Measurements from ENCODE around the gene KIR2DL3.
"Not testable (repeated sequence)": the region's sequence is repeated elsewhere in the genome, so short reads cannot be mapped to it uniquely, and the experiment has no call there.

The KIR2DL3 gene

GRCh38 chr19:54782916-54783315 lies 44.6 kb downstream of the KIR2DL3 start:
- POLR2A ChIA-PET; H3K36me3 ChIP-seq (ENCODE audit: control insufficient read depth in 2 of 2, insufficient read depth in 1 of 2, low read length in 2 of 2); H3K4me3 ChIP-seq (ENCODE audit: low read depth, low read length); H3K4me1 ChIP-seq (ENCODE audit: control insufficient read depth, insufficient read depth, low read length); CTCF ChIA-PET; H3K27ac ChIP-seq (ENCODE audit: extremely low read depth, low read depth, low read length); H3K9me3 ChIP-seq (ENCODE audit: control insufficient read depth, insufficient read depth, low read depth, low read length): not testable (repeated sequence)

GRCh38 chr19:54786091-54786723 lies 47.9 kb downstream of the KIR2DL3 start:
- H3K27ac ChIP-seq (ENCODE audit: extremely low read depth, low read depth, low read length); H3K36me3 ChIP-seq (ENCODE audit: control insufficient read depth in 2 of 2, insufficient read depth in 1 of 2, low read length in 2 of 2); H3K4me3 ChIP-seq (ENCODE audit: low read depth, low read length); H3K9me3 ChIP-seq (ENCODE audit: control insufficient read depth, insufficient read depth, low read depth, low read length); CTCF ChIA-PET; H3K4me1 ChIP-seq (ENCODE audit: control insufficient read depth, insufficient read depth, low read length); POLR2A ChIA-PET: not testable (repeated sequence)

GRCh38 chr19:54788154-54788553 lies 49.8 kb downstream of the KIR2DL3 start:
- H3K9me3 ChIP-seq (ENCODE audit: control insufficient read depth, insufficient read depth, low read depth, low read length); H3K4me3 ChIP-seq (ENCODE audit: low read depth, low read length); POLR2A ChIA-PET; CTCF ChIA-PET; H3K4me1 ChIP-seq (ENCODE audit: control insufficient read depth, insufficient read depth, low read length); H3K27ac ChIP-seq (ENCODE audit: extremely low read depth, low read depth, low read length); H3K36me3 ChIP-seq (ENCODE audit: control insufficient read depth in 2 of 2, insufficient read depth in 1 of 2, low read length in 2 of 2): not testable (repeated sequence)

- POLR2A ChIA-PET = no interaction called here
- CTCF ChIA-PET = no interaction called here
- TF ChIP-seq ZNF350 (tag by site-specific recombination; IDR thresholded peaks at IDR 0.05) (no peak), HOXA7 (CRISPR knock-in tag; IDR thresholded peaks at IDR 0.05; ENCODE audit: borderline replicate concordance) (no peak), ZNF24 (tag by site-specific recombination; IDR thresholded peaks at IDR 0.05) (no peak), ZNF830 (tag by site-specific recombination; IDR thresholded peaks at IDR 0.05; ENCODE audit: low read depth) (no peak), ZSCAN5A (tag by site-specific recombination; IDR thresholded peaks at IDR 0.05) (no peak), ZNF530 (tag by site-specific recombination; IDR thresholded peaks at IDR 0.05; ENCODE audit: low read depth) (no peak), KLF1 (tag by site-specific recombination; IDR thresholded peaks at IDR 0.05) (no peak), MZF1 (tag by site-specific recombination; IDR thresholded peaks at IDR 0.05; ENCODE audit: borderline replicate concordance) (no peak), ZNF18 (tag by site-specific recombination; IDR thresholded peaks at IDR 0.05) (no peak), ZNF146 (tag by site-specific recombination; IDR thresholded peaks at IDR 0.05) (no peak), ZBTB7A (tag by site-specific recombination; IDR thresholded peaks at IDR 0.05; ENCODE audit: low read depth) (no peak), PRDM1 (tag by site-specific recombination; IDR thresholded peaks at IDR 0.05) (no peak)
- Histone ChIP-seq H3K36me3 (ENCODE audit: control insufficient read depth in 2 of 2, insufficient read depth in 1 of 2, low read length in 2 of 2) (no peaks in the 10 kb centered on the region), H3K27ac (ENCODE audit: extremely low read depth, low read depth, low read length) (no peak overlapping the region), H3K9me3 (ENCODE audit: control insufficient read depth, insufficient read depth, low read depth, low read length) (no peaks in the 10 kb centered on the region), H3K4me1 (ENCODE audit: control insufficient read depth, insufficient read depth, low read length) (no peaks in the 10 kb centered on the region), H3K4me3 (ENCODE audit: low read depth, low read length) (no peak overlapping the region)
These were observed 52.4 kb downstream of the KIR2DL3 start for GRCh38 chr19:54790711-54791110.

GRCh38 chr19:54791476-54791875 lies 53.2 kb downstream of the KIR2DL3 start:
- ChIA-PET CTCF (no interaction called here), POLR2A (no interaction called here)
- no peak overlapping the region for H3K27ac ChIP-seq (ENCODE audit: extremely low read depth, low read depth, low read length)
- no peaks in the 10 kb centered on the region for H3K9me3 ChIP-seq (ENCODE audit: control insufficient read depth, insufficient read depth, low read depth, low read length)
- H3K36me3 ChIP-seq (ENCODE audit: control insufficient read depth in 2 of 2, insufficient read depth in 1 of 2, low read length in 2 of 2) = no peaks in the 10 kb centered on the region
- no peak overlapping the region for H3K4me3 ChIP-seq (ENCODE audit: low read depth, low read length)
- no peaks in the 10 kb centered on the region for H3K4me1 ChIP-seq (ENCODE audit: control insufficient read depth, insufficient read depth, low read length)
- TF ChIP-seq ZNF791 (tag by site-specific recombination; IDR thresholded peaks at IDR 0.05) (no peak), PATZ1 (tag by site-specific recombination; IDR thresholded peaks at IDR 0.05) (no peak), ZNF23 (tag by site-specific recombination; IDR thresholded peaks at IDR 0.05; ENCODE audit: borderline replicate concordance) (no peak), TSHZ1 (tag by site-specific recombination; IDR thresholded peaks at IDR 0.05; ENCODE audit: borderline replicate concordance) (no peak), ZNF670 (tag by site-specific recombination; IDR thresholded peaks at IDR 0.05; ENCODE audit: low read depth) (no peak)

All from HEK293 (cell line).